ENCODE results near the gene TICRR.

DNA sequence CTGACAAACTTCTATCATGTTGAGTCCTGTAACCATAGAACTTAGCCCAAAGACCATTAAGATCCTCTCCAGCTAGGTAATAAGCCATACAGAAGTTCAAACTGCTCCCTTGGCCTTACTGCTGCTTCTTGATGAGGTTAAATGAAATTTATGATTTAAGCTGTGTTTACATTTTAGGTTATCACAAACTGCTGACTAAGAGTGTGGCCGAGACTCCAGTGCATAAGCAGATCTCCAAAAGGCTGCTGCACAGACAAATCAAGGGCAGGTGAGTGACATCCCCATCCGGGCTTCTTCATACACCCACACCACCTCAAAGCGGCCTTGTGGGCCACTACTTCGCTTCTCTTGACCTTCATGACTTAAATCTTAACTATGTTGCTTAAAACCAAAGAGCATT, 41.0 kb downstream of the TICRR start:
- TF ChIP-seq, protein P1, sequence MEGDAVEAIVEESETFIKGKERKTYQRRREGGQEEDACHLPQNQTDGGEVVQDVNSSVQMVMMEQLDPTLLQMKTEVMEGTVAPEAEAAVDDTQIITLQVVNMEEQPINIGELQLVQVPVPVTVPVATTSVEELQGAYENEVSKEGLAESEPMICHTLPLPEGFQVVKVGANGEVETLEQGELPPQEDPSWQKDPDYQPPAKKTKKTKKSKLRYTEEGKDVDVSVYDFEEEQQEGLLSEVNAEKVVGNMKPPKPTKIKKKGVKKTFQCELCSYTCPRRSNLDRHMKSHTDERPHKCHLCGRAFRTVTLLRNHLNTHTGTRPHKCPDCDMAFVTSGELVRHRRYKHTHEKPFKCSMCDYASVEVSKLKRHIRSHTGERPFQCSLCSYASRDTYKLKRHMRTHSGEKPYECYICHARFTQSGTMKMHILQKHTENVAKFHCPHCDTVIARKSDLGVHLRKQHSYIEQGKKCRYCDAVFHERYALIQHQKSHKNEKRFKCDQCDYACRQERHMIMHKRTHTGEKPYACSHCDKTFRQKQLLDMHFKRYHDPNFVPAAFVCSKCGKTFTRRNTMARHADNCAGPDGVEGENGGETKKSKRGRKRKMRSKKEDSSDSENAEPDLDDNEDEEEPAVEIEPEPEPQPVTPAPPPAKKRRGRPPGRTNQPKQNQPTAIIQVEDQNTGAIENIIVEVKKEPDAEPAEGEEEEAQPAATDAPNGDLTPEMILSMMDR (IDR thresholded peaks at IDR 0.05), result no peak
- TF ChIP-seq ZFX (IDR thresholded peaks at IDR 0.05; ENCODE audit: borderline replicate concordance), result no peak

Measured in 22Rv1 (cell line).